ENCODE data around the gene LRMDA.
"Not testable (repeated sequence)": the region's sequence is repeated elsewhere in the genome, so short reads cannot be mapped to it uniquely, and the experiment has no call there.

Gene LRMDA

GRCh38 chr10:75585294-75585693 lies 153.9 kb downstream of the LRMDA start:
- no peak for DNase-seq (ENCODE audit: low read depth in 3 of 3)

DNA sequence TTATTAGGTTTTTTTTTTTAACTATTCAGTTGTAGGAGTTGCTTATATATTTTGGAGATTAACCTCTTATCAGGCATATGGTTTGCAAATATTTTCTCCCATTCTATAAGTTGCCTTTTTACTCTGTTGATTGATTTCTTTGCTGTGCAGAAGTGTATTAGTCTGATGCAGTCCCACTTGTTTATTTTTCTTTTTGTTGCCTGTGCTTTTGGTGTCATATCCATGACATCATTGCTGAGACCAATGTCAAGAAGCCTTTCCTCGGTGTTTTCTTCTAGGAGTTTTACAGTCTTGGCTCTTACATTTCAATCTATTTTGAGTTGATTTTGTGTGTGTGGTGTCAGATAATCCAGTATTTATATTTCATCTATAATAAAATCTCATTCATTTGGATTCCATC lies 155.4 kb downstream of the LRMDA start:
- DNase-seq (ENCODE audit: low read depth in 3 of 3) = no peak

- no peak for DNase-seq (ENCODE audit: low read depth in 3 of 3)
Measured at GRCh38 chr10:75588031-75588430, 156.6 kb downstream of the LRMDA start.

DNA sequence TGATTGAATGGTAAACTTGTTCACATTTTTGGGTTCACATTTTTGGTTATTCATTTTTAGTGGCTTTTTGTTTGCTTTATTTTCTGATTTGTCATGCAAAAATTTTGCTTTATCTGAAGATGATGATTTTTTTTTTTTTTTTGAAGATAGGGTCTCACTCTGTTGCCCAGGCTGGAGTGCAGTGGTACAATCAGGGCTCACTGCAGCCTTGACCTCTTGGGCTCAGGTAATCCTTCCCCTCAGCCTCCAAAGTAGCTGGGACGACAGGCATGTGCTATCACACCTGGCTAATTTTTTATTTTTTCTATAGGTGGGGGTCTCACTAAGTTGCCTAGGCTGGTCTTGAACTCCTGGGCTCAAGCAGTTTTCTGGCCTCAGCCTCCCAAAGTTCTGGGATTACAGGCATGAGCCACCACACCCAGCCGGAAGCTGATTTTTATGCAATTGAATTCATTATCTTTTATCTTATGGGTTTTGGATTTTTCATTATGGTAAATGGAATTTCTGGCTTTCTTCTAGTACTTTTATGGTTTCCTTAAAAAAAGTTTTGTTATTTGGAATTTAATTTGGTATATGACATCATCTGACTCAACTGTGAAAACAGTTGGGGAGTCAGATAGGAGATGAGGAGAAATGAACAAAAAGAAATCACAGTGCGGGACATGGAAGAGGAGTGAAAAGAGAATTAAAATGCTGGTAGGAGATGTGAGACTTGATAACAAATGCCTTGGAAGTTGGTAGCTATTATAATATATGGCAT lies 158.7 kb downstream of the LRMDA start:
- DNase-seq (ENCODE audit: low read depth in 3 of 3) = no peak

DNA sequence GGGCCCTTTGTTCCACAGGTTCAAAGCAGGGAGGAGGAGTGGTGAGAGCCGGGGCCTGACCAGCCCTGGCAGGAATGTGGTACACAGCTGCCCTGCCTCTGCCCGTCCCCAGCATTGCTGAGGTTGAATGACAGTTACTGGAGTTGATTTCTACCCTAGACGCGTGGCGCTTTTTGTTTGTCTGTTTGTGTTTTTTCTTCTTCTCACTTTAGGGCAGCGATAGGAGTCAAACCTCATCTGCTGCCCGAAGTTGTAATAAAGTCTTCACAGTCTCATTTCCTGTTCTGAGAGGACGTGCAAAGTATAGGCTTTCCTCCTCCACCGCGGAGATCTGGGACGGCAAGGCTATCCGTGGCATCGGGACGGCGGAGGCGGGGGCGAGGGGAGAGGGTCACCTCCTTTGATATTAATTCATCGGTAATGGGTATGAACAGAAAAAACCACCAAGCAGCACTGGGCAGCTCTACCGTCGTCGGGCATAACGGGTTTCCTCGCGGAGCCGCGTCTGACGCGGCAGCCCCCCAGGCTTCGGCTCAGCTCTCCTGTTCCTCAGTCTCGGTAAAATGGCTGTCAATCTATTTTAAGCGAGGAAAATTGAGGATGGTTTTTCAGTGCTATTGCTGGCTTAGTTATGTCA lies 160.8 kb downstream of the LRMDA start:
- DNase-seq (ENCODE audit: low read depth in 3 of 3) = no peak

GRCh38 chr10:75592791-75593643 lies 161.6 kb downstream of the LRMDA start:
- no peak for DNase-seq (ENCODE audit: low read depth in 3 of 3)

DNA sequence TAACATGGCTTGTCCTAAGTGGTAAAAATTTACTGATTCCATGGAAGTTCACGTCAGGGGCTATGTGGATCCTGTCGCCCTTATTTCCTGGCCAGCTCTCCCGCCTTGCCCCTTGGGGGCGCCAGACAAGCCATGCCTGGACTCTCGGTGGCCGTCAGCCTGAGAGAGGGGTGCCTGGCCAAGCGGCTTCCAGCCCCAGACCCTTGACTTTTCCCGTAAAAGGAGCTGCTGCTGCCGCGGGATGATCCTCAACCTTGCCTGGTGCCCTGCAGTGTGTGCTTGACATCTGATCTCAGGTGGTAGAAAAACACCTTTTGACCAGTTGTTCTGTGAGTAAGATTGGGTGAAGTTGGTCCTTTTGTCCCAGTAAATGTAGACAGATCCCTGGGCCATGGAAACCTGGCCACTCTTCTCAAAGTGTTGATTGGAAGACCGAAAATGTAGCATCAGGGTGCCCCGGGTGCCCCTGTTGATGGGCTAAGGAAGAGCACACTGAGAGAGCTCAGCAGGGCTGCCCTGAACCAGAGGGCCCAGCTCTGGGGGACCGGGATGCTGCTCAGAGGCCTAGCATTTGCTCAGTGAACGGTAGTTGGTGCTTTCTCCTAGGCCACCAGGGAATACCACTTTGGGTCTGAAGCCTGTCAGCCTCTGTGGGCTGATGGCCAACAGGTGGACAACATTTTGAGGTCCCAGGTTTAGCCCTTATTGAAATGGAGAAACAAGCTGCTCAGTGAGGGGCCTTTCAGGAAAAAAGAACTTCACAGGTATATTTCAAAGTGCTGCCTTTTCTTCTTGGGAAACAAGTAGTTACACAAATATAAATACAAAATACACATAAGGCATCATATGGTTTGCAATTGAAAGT lies 162.5 kb downstream of the LRMDA start:
- DNase-seq (ENCODE audit: low read depth in 3 of 3) = no peak

DNA sequence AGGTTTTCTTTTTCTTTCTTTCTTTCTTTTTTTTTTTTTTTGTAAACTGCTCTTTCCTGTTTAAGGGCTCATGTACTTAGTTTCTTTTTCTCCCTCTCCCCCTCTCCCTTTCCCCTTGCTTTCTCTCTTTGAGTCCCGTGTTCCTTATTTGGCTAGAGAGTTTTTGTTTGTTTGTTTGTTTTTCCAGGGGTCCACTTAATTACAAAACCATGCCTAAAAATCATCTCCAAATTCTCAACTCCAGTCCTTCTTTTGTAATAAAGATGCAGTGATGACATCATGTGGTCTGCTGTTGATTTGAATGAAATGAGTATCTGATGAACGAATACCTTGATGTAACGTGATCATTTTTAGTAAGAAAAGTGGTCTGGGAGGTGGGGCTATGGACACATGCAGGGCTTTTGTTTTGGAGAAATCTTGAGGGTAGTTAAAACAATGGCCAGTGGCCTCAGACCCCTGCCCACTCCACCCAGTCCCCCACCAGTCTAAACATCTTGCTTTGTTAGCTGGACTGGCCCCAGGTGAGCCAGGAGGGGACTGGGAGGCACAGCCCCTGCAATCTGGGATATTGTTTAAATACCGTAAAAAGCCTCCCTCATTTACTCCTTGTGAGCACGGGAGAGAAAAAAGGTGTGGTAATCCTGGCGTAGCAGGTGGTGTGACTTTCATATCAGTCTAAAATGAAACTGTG lies 165.7 kb downstream of the LRMDA start:
- no peak for DNase-seq (ENCODE audit: low read depth in 3 of 3)

DNA sequence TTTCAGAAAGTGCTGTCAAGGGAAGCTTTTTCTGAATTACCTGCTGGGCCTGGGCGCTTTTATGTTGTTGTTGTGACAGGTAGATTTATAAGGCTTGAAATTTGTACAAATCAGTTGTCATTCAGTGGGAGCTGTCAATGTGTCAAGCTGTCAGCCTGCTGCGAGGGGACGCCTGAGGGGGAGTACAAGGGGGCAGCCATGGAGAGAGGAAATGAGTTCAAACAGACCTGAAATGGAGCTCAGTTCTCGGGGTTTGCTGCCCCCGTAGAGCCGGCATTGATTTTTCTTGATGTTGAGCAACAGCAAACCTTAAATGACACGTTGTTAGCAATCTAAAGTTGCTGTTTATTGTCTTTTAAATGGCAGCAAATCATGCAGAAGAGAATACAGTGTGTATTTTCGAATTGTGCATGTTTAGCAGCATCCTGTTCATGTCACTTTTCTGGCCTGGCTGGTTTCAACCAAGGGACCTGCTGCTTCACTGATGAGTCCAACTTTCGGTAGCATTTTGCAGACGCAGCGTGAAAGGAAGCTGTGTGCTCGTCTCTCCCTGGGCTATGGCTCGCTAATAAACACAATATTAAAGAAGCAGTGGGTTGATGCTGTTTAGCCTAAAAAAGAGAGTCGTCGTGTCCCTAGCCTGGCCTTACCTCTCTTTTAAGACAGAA lies 166.5 kb downstream of the LRMDA start:
- DNase-seq (ENCODE audit: low read depth in 3 of 3) = no peak

GRCh38 chr10:75598998-75599397 lies 167.6 kb downstream of the LRMDA start:
- DNase-seq (ENCODE audit: low read depth in 3 of 3) = no peak

GRCh38 chr10:75599875-75600648 lies 168.6 kb downstream of the LRMDA start:
- no peak for DNase-seq (ENCODE audit: low read depth in 3 of 3)

DNA sequence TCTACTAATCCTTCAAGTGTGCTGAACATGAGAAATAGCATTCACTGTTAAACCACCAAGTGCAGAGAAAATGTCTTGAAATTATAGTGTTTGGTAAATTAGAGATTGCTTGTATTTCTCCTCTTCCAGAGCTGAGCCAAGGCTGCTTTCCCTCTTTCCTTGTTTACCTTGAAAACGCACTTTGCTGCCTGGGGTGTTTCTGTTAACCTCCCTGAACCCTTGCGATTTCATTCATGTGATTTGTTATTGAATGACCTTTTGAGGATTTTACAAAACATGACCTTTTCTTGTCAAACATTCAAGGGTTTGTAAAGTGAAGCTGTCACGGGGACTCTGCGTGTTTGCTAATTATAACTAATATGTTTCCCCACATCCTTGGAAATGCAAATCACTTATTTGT lies 169.4 kb downstream of the LRMDA start:
- DNase-seq (ENCODE audit: low read depth in 3 of 3) = no peak

DNA sequence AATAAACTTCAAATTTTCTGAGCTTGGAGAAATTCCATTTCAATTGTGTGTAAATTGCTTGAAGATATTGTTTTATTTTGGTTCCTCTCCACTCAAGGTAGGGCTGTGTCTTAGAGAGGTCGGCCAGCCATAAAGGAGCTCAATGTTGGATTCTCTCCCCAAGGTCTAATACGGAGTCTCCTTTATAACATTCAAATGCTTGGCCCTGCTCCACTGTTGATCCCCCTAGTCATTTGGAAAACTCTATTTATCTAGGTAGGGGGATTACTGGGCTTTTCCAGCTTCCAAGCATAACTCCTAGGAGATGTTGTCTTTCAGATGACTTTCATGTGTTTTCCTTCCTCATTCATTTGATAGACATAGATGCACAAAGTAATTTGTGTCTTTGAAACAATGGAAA lies 170.9 kb downstream of the LRMDA start:
- no peak for DNase-seq (ENCODE audit: low read depth in 3 of 3)

- DNase-seq (ENCODE audit: low read depth in 3 of 3) = no peak
Measured at GRCh38 chr10:75605096-75605495, 173.7 kb downstream of the LRMDA start.

DNA sequence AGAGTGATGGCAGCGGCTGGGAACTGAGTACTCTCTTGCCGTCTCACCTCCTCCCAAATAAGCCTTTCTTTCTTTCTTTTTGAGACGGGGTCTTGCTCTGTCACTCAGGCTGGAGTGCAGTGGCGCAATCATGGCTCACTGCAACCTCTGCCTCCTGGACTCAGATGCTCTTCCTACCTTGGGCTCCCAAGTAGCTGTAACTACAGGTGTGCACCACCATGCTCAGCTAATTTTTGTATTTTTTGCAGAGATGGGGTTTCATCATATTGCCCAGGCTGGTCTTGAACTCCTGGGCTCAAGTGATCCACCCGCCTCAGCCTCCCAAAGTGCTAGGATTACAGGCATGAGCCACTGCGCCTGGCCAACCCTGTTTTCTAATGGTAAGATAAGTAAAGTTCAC lies 174.4 kb downstream of the LRMDA start:
- not testable (repeated sequence) for DNase-seq (ENCODE audit: low read depth in 3 of 3)

- no peak for DNase-seq (ENCODE audit: low read depth in 3 of 3)
Measured at GRCh38 chr10:75606203-75606779, 174.9 kb downstream of the LRMDA start.

GRCh38 chr10:75607576-75607975 lies 176.2 kb downstream of the LRMDA start:
- no peak for DNase-seq (ENCODE audit: low read depth in 3 of 3)

- no peak for DNase-seq (ENCODE audit: low read depth in 3 of 3)
Measured at GRCh38 chr10:75610183-75610582, 178.8 kb downstream of the LRMDA start.
